Hypothalamus (tissue), 51 donors: ENCODE results near the gene XAB2.
A peak's percentile ranks its signal among the peaks of the same experiment; 100 is the strongest.

Source experiments
- DNase-seq, 51 donors: peaks; one replicate each; lab custom pipeline; 2025; lab: John Stamatoyannopoulos, UW

The XAB2 gene

DNA sequence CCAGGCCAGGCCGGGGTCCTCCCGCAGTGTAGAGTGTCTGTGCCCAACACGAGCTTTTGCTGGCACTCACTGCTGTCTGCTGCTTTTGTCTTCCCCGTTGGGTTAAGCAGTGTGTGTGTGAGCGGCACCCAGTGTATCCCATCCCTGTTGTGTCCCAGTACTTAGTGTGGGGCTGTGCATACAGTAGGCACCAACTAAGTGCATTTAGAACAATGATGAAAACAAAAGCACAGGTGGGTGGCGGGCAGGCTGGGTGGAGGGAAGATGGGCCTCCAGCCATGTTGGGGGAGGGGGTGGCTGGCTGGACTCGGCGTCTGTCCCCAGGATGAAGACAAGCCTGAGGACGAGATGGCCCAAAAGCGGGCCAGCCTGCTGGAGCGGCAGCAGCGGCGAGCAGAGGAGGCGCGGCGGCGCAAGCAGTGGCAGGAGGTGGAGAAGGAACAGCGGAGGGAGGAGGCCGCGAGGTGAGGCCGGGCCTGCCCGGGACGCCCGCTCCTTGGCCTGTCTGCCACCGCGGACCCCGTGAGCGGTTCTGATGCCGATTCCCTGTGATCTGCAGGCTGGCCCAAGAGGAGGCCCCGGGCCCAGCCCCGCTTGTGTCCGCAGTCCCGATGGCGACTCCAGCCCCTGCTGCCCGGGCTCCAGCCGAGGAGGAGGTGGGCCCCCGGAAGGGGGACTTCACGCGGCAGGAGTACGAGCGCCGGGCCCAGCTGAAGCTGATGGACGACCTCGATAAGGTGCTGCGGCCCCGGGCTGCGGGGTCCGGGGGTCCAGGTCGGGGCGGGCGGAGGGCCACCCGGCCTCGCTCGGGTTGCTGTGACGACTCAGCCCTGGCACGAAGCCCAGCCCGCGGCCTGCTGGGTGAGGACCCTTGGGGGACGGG, 14.2 kb downstream of the XAB2 start:
- DNase-seq, result no peak

DNA sequence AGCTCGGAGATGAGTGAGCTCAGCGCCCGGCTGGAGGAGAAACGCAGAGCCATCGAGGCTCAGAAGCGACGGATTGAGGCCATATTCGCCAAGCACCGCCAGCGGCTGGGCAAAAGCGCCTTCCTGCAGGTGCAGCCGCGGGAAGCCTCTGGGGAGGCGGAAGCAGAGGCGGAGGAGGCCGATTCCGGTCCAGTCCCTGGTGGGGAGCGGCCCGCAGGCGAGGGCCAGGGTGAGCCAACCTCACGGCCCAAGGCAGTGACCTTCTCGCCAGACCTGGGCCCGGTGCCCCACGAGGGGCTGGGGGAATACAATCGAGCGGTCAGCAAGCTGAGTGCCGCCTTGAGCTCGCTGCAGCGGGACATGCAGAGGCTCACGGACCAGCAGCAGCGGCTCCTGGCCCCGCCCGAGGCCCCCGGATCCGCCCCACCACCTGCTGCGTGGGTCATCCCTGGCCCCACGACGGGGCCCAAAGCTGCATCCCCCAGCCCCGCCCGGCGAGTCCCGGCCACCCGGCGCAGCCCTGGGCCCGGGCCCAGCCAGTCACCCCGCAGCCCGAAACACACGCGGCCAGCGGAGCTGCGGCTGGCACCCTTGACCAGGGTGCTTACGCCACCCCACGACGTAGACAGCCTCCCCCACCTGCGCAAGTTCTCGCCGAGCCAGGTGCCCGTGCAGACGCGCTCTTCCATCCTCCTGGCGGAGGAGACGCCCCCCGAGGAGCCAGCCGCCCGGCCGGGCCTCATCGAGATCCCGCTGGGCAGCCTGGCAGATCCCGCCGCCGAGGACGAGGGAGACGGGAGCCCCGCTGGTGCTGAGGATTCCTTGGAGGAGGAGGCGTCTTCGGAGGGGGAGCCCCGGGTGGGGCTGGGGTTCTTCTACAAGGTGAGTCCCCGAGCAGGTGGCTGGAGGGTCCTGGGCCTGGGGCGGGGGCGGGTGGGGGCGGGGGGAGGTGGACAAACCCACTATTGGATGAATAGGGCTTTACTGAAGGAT, 16.8 kb downstream of the XAB2 start:
- no peak for DNase-seq

DNA sequence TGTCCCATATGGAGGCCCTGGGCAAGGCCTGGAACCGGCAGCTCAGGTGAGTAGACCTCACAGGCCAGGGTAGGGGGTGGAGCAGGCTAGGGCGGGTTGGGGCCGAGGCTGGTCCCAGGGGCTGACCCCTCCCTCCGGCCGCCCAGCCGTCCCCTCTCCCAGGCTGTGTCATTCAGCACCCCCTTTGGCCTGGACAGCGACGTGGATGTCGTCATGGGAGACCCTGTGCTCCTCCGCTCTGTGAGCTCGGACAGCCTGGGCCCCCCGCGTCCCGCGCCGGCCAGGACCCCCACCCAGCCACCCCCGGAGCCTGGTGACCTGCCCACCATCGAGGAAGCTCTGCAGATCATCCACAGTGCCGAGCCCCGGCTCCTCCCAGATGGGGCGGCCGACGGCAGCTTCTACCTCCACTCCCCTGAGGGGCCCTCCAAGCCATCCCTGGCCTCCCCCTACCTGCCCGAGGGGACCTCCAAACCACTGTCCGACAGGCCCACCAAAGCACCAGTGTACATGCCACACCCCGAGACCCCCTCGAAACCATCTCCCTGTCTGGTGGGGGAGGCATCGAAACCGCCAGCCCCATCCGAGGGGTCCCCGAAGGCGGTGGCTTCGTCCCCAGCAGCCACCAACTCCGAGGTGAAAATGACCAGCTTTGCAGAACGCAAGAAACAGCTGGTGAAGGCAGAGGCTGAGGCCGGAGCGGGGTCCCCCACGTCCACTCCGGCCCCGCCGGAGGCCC, 17.6 kb downstream of the XAB2 start:
- DNase-seq, result no peak

DNA sequence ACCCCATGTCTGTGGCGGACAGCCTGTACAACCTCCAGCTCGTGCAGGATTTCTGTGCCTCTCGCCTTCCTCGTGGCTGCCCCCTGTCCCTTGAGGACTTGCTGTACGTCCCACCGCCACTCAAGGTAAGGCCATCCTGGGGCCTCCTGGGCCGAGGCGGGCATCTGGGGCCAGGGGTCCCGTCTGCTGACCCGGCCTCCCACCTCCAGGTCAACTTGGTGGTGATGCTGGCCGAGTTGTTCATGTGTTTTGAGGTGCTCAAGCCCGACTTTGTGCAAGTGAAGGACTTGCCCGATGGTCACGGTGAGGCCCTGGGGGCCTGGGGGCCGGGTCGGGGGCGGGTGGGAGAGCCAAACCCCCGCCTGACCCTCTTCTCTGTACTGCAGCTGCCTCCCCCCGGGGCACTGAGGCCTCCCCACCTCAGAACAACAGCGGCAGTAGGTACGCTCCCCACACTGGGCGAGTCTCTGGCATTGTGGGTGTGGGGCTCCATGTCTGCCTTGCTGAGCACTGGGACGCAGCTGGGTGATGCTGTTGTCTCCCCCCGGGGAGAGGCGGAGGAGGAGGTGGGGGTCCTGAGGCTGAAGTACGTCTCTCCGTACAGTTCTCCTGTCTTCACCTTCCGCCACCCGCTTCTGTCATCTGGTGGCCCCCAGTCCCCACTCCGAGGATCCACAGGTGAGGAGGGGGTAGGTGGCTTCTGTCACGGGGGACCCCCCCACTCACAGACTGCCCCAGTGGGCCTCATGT, 18.7 kb downstream of the XAB2 start:
- no peak for DNase-seq

DNA sequence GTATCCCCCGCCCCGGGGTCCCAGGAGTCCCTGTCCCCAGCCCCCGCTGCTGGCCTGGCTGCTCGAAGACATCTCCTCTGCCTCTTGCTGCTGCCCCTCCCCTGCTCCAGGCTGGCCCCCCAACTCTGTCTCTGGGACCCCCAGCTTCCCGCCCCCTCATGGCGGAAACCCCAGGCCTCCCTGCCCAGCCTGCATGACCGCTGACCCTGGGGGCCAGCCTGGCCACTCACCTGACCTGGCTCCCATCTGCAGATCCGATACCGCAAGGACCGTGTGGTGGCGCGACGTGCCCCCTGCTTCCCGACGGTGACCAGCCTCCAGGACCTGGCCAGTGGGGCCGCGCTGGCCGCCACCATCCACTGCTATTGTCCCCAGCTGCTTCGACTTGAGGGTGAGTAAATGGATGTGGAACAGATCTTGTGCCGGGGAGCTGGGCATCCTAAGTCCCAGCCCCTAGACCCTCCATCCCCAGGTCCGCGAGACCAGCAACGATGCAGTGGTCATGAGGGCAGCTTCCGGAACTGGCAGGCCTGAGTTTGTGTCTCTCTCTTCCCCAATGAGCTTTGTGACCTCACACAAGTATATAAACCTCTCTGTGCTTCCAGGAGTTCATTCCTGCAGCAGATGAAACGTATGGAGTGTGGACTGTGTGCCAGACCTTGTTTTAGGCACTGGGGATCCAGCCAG, 21.3 kb downstream of the XAB2 start:
- no peak for DNase-seq

DNA sequence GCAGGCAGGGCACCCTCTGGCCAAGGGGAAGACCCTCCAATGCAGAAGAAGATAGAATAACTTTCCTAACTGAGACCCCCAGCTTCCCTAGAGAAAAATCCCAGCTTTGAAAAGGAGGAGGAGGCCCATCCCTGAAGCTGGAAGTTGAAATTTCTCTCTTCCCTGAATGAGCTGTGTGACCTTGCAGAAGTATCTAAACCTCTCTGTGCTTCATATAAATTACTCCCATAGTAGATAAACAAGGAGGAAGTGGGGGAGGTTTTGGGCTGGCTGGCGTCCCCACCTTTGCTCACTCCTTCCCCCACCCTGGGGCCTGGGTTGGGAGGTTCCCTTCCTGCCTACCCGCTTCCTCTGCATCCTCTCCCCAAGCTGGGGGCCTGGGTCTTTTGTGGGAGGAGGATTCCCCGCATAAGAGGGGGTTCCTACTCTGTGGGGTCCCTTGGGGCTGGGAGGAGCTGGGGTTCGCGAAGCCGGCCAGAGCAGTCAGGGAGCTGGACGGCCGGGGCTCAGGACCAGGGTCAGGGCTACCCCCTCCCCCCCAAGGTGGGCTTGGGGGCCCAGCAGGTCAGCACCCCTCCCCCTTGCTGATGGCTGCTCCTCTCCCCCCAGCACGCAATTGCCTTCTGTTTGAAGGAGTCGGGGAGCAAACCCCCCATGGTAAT, 22.0 kb downstream of the XAB2 start:
- no peak for DNase-seq

DNA sequence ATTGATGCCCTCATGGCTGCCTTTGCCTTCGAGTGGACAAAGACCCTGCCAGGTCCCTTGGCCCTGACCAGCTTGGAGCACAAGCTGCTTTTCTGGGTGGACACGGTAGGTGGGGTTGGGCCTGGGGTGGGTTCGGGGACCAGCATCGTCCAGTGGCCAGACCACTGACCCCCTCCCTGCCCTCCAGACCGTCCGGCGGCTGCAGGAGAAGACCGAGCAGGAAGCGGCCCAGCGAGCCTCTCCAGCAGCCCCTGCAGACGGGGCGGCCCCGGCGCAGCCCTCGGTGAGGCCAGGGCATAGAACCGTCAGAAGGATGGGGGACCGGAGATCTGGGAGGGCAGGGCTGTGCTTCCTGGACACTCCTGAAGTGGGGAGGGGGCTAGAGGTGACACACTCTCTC, 23.1 kb downstream of the XAB2 start:
- no peak for DNase-seq

DNA sequence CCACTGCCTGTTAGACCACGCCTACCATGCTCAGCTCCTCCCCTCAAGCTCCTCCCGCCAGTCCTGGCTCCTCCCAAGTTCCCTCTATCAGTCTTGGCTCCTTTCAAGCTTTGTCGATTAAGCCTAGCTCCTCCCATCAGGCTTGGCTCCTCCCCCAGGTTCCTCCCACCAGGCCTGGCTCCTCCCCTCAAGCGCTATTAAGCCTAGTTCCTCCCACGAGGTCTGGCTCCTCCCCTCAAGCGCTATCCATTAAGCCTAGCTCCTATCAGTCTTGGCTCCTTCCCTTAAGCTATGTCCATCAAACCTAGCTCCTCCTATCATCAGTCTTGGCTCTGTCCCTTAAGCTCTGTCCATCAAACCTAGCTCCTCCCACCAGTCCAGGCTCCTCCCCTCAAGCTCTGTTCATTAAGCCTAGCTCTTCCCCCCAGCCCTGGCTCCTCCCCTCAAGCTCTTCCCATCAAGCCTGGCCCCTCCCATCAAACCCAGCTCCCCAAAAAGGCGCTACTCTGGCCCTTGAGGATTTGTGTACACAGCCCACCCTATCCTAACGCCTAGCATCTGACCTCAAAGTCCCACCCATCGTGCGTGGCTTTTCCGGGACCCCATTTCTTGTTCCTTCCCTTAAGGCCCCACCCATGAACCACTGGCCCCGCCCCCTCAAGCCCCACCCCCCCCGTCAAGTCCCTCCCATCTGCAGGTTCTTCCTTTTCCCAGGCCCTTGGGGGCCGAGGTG, 23.7 kb downstream of the XAB2 start:
- DNase-seq, result no peak

DNA sequence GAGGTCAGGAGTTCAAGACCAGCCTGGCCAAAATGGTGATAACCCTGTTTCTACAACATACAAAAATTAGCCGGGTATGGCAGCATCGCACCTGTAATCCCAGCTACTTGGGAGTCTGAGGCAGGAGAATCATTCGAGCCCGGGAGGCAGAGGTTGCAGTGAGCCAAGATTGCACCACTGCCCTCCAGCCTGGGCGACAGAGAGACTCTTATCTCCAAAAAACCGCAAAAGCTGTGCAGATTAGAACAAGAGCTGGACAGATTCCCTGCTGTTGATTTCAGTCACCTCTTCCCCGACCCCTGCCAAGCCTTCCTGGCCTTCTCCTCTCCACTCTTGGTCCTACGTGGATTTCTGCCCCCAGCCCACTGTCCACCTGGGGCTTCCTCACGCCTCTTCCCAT, 25.4 kb downstream of the XAB2 start:
- no peak for DNase-seq

DNA sequence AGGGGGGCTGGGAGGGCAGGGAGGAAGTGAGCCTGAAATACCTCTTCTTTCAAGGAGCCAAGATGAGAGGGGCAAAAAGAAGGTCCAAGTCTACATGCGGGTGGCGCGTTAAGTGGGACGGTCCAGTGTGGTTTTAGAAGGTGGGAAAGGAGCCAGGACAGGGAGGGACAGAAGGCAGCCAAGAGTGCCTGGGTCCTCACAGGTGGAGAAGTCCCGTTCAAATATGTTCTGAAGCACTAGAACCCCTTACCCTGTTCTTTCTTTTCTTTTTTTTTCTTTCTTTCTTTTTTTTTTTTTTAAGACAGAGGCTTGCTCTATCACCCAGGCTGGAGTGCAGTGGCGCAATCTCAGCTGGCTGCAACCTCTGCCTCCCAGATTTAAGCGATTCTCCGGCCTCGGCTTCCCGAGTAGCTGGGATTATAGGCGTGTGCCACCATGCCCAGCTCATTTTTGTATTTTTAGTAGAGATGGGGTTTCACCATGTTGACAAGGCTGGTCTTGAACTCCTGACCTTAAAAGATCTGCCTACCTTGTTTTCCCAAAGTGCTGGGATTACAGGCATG, 26.3 kb downstream of the XAB2 start:
- DNase-seq, result no peak

DNA sequence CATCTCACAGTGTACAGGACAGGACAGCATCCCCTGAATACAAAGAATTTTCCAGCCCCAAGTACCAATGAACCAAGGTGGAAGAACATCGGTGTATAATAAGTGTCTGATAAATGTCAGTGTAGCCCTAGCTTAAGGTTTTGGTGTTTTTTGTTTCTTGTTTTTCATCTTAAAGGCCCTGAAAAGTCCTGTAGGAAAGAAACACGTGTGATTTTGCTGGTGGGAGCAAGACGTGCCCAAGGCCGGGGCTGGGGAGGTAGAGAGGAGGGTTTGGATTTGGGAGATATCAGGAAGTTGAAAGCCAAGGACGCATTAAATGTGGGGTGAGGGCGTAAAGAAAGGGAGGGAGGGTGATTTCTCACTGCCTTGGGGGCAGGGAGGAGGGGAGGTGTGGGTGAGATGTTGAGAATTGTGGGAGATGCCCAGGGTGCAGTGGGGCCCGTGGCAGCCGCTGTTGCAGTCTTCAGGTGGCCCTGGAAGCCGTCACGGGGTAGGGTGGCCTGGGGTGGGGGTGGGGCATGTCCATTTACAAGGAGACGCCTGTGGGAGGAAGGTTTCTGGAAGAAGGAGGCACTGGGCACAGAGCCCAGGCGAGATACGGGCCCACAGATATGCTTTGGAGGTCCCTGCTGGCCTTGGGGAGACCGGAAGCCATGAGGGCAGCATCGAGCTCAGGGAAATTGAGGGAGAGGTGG, 27.0 kb downstream of the XAB2 start:
- DNase-seq, result no peak

DNA sequence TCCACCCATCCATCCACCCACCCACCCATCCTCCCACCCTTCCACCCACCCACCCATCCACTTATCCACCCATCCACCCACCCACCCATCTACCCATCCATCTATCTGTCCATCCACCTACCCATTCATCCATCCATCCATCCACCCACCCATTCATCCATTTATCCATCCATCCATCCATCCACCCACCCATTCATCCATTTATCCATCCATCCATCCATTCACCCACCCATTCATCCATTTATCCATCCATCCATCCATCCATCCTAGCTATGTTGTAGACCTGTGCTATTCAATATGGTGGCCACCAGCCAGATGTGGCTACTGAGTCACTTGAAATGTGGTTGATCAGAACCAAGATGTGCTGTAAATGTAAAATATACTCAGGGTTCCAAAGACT, 28.6 kb downstream of the XAB2 start:
- DNase-seq, result no peak

DNA sequence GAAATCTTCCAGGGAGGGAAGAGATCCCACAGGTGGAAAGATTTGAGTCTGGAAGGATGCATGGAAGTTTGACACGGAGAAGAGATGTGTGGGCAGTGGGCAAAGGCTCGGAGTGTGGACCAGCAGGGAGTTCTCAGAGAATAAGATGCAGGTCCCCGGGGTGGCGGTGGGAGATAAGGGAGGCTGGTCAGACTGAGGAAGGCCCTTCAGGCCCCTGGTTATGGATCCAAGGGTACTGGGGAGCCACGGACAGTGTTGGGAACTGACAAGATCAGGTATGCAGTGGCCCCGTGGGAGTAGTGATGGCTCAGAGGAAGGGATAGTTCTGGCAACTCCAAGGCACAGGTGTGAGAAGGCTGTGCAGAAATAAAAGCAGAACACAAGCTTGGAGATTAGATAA, 31.2 kb downstream of the XAB2 start:
- no peak for DNase-seq

DNA sequence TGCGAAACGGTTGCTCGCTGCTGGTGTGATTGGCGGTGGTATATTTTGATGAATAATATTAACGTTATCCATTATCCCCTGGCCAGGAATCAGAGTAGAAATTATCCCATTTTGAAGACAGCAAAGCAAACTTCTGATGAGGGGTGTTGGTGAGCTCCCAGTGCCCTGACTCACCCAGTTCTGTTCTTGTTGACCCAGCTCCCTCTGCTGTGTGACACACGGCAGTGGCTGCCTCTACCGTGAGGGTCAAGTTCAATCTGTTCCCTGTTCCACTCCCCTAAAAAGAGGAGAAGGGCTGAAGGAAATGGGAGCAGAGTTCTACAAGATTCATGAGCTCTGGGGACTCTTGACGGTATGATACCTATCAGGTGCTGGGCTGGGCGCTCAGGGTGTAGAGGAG, 31.7 kb downstream of the XAB2 start:
- no peak for DNase-seq

DNA sequence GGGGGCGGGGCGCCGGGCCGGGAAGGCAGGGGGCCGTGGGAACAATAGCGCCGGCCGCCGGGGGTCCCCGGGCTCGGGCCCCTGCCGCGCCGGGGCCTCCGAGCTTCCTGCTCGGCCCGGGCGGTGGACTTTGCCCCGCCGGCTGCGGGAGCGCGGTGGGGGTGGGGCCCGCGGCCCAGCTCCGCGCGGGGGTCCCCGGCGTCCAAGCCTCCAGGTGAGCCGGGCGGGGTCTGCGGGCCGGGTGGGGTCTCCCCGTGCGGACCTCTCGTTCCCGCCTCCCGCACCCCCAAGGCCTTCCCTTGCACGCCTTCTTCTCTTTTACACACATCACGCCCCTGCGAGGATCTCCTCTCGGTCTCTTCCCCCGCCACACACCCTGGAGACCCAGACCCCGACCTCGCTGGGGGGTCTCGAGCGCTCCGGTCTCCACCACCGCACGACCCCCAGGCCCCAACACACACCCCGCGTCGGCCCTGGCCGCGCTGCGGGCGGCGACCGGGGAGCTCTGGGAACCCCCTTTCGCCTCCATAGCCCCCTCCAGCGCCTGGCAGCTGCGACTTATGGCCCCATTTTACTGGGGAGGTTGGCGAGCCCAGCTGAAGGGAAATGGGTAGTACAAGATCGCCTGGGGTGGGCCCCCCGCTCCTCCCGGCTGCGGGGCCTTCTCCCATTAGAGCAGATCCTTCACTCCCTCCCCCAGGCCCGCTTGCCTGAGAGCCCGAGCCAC, 33.0 kb downstream of the XAB2 start:
- no peak for DNase-seq

DNA sequence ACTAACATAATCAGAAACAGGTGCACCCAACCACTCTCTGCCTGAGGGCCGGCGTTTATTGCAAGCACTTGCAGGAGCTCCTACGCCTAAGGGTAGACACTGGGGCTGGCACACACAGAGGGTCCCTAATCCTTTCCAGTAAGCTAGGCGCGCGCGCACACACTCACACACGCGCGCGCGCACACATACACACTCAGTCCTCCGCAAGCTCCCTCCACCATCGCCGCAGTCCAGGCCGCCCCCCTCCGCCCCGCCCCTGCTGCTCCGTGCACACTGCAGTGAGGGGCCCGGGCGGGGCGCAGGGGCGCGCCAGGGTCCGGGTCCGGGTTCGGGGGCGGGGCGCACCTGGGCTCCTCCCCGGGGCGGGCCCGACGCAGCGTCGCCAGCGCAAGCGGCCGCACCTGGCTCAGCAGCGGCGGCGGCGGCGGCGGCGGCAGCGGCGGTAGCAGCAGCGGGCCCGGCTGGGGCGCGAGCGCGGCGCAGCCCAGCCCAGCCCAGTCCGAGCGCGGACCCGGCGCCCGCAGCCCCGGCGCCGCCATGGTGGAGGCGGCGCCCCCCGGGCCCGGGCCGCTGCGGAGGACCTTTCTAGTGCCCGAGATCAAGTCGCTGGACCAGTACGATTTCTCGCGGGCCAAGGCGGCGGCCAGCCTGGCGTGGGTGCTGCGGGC, 33.7 kb downstream of the XAB2 start, which contains the start of gene CAMSAP3:
TSS of gene CAMSAP3 (plus strand) at position 398 of the 668 bp plus-strand sequence. CDS start at position 538, 140 bp downstream.
- DNase-seq, result peak in 16 of 51 donors; percentile 7 to 41 (median 17)
